K562 (cell line): ENCODE measurements around the gene CORIN. TPM values are rescaled to one million over a fixed set of nuclear protein-coding genes. Genes with fewer than 3 reads are reported as not detected.

ENCODE experiments used
- ATAC-seq: fragments of 200-7000 bp; cut with Tn5 transposase; 3 replicates; pipeline ENCODE4 v1.9.1; 2020; ENCODE audit warnings: moderate library complexity
- BruUV-seq: library from RNA; stranded (reverse); fragments of 400-500 nt; replicated peaks from 2 replicates; lab custom pipeline; 2021; lab: Mats Ljungman, UMichigan
- CTCF ChIA-PET: fragments of 300-600 bp; formaldehyde crosslinking; extraction: SDS; loops from one replicate; lab custom pipeline; 2021; ENCODE audit warnings: low intra/inter-chr PET ratio; lab: Yijun Ruan, JAX
- POLR2A ChIA-PET: fragments of 300-600, 350-650 bp; sonication (Branson Sonifier 250); formaldehyde crosslinking; extraction: SDS; loops from one replicate; lab custom pipeline; 2021; ENCODE audit warnings: antibody characterized with exemption, inconsistent platforms; lab: Yijun Ruan, JAX
- DNase-seq, 4 experiments: peaks; one replicate each; pipeline versions ENCODE4 v3.0.0 to v3.0.0-alpha.2; 2011 to 2018; ENCODE audit warnings: low spot score in 3 of 4, mixed read lengths in 3 of 4; ENCODE audit errors: extremely low read depth in 1 of 4
- FAIRE-seq: peaks from 2 replicates; lab custom pipeline; 2011; peaks lifted over from hg19 to GRCh38; lab: Jason Lieb, UNC
- H2AFZ ChIP-seq: 2 replicates; pipeline ENCODE4 v1.6.0; 2011; ENCODE audit warnings: low read depth, low read length, control low read depth, inconsistent platforms
- H3K27ac ChIP-seq: fragments of 200-600 bp; 3 replicates; pipeline ENCODE4 v1.8.0; 2011; ENCODE audit warnings: low read depth, mild to moderate bottlenecking, control low read depth, inconsistent platforms, low read length, moderate library complexity, mixed read lengths; ENCODE audit errors: extremely low read depth
- H3K27me3 ChIP-seq, 2 experiments: fragments of 300-600 bp in 1 of 2; 2 replicates in 1 of 2; 3 replicates in 1 of 2; pipeline versions ENCODE4 v1.6.0 to v1.8.0; 2011; ENCODE audit warnings: inconsistent platforms in 2 of 2, low read length in 2 of 2, mild to moderate bottlenecking in 1 of 2, mixed read lengths in 1 of 2, moderate library complexity in 1 of 2; ENCODE audit not compliant: control insufficient read depth in 2 of 2, insufficient read depth in 2 of 2
- H3K36me3 ChIP-seq: fragments of 300-600 bp; 3 replicates; pipeline ENCODE4 v1.8.0; 2011; ENCODE audit warnings: mild to moderate bottlenecking, low read length, inconsistent platforms; ENCODE audit not compliant: control insufficient read depth, insufficient read depth
- H3K4me1 ChIP-seq, 2 experiments: fragments of 200-600 bp in 1 of 2; replicated peaks in 1 of 2; 2 replicates in 1 of 2; 3 replicates in 1 of 2; pipeline versions ENCODE4 v1.5.1 to v1.8.0; 2011; ENCODE audit warnings: inconsistent platforms in 2 of 2, low read length in 2 of 2, mild to moderate bottlenecking in 1 of 2, mixed read lengths in 1 of 2, moderate library complexity in 1 of 2; ENCODE audit not compliant: control insufficient read depth in 2 of 2, insufficient read depth in 2 of 2
- H3K4me2 ChIP-seq: 2 replicates; pipeline ENCODE4 v1.6.1; 2011; ENCODE audit warnings: low read length, control low read depth, inconsistent platforms, mixed read lengths; ENCODE audit not compliant: insufficient read depth
- H3K4me3 ChIP-seq: fragments of 200-600 bp; sonication (generic), shearing (Covaris generic); 2 replicates; pipeline ENCODE4 v1.5.1; 2016; ENCODE audit warnings: control low read depth, inconsistent platforms
- H3K79me2 ChIP-seq: fragments of 200-600 bp; 3 replicates; pipeline ENCODE4 v1.8.0; 2011; ENCODE audit warnings: low read length, inconsistent platforms; ENCODE audit not compliant: control insufficient read depth, insufficient read depth
- H3K9ac ChIP-seq, 2 experiments: 2 replicates each; pipeline versions ENCODE4 v1.6.0 to v1.6.1; 2011; ENCODE audit warnings: low read depth in 2 of 2, low read length in 2 of 2, control low read depth in 1 of 2, inconsistent platforms in 1 of 2, mild to moderate bottlenecking in 1 of 2, mixed read lengths in 1 of 2; ENCODE audit not compliant: insufficient read depth in 1 of 2
- H3K9me1 ChIP-seq: one replicate; pipeline ENCODE4 v1.6.0; 2011; ENCODE audit warnings: inconsistent platforms, mild to moderate bottlenecking, low read length, moderate library complexity; ENCODE audit not compliant: control insufficient read depth, insufficient read depth
- H3K9me3 ChIP-seq: replicated peaks from 2 replicates; pipeline ENCODE4 v1.5.1; 2011; ENCODE audit warnings: low read depth, low read length, inconsistent platforms; ENCODE audit not compliant: control insufficient read depth, insufficient read depth
- H4K20me1 ChIP-seq: replicated peaks from 2 replicates; pipeline ENCODE4 v1.6.1; 2011; ENCODE audit warnings: low read length, inconsistent platforms, mixed read lengths; ENCODE audit not compliant: control insufficient read depth, insufficient read depth
- CREB1 ChIP-seq, 2 experiments: sonication (generic) in 1 of 2; formaldehyde crosslinking in 1 of 2; IDR thresholded peaks; 2 replicates each; pipeline versions ENCODE4 v1.6.1 to v1.8.0; 2012 to 2022; ENCODE audit warnings: inconsistent platforms in 1 of 2, mild to moderate bottlenecking in 1 of 2, missing genetic modification reagents in 1 of 2, moderate library complexity in 1 of 2
- ELF2 ChIP-seq: fragments of 250-450 bp; sonication (Bioruptor Pico); IDR thresholded peaks from 2 replicates; pipeline ENCODE4 v1.5.0; 2021; ENCODE audit warnings: mild to moderate bottlenecking
- JUND ChIP-seq, 2 experiments: IDR thresholded peaks; 2 replicates in 1 of 2; 3 replicates in 1 of 2; pipeline ENCODE4 v1.6.1; 2011; ENCODE audit warnings: borderline replicate concordance in 2 of 2, low read depth in 2 of 2, low read length in 2 of 2, improper control_type of control experiment in 1 of 2, missing biosample characterization in 1 of 2, missing genetic modification characterization in 1 of 2, missing genetic modification reagents in 1 of 2
- MYBL2 ChIP-seq, 2 experiments: fragments of 450-650 bp in 1 of 2; sonication (generic) in 1 of 2; formaldehyde crosslinking in 1 of 2; IDR thresholded peaks; 2 replicates each; pipeline versions ENCODE4 v1.6.1 to v1.8.1; 2017 to 2022; ENCODE audit warnings: borderline replicate concordance in 1 of 2, inconsistent platforms in 1 of 2, low read depth in 1 of 2, mild to moderate bottlenecking in 1 of 2, missing genetic modification reagents in 1 of 2, moderate library complexity in 1 of 2
- MYC ChIP-seq, 2 experiments: fragments of 250-450 bp in 1 of 2; sonication (Bioruptor Pico) in 1 of 2; IDR thresholded peaks; 2 replicates each; pipeline versions ENCODE4 v1.5.1 to v1.6.1; 2012 to 2021; ENCODE audit warnings: low read depth in 2 of 2, borderline replicate concordance in 1 of 2, improper control_type of control experiment in 1 of 2, low read length in 1 of 2, mild to moderate bottlenecking in 1 of 2, moderate library complexity in 1 of 2
- POLR2AphosphoS2 ChIP-seq: IDR thresholded peaks from 2 replicates; pipeline ENCODE4 v1.6.1; 2012; ENCODE audit warnings: low read length, improper control_type of control experiment
- PRDM10 ChIP-seq: fragments of 450-650 bp; IDR thresholded peaks from 2 replicates; pipeline ENCODE4 v1.6.1; 2018; ENCODE audit not compliant: partially characterized antibody
- PTBP1 ChIP-seq: fragments of 200-400 bp; formaldehyde crosslinking; IDR thresholded peaks from 2 replicates; pipeline ENCODE4 v1.6.1; 2017; ENCODE audit warnings: low read depth, low read length
- TAL1 ChIP-seq: fragments of 450-650 bp; IDR thresholded peaks from 2 replicates; pipeline ENCODE4 v1.6.1; 2016; ENCODE audit warnings: mild to moderate bottlenecking
- ZNF224 ChIP-seq: sonication (generic); formaldehyde crosslinking; IDR thresholded peaks from 2 replicates; pipeline ENCODE4 v1.8.0; 2022; ENCODE audit warnings: mild to moderate bottlenecking, missing genetic modification reagents
- ZNF444 ChIP-seq: fragments of 250-450 bp; sonication (Bioruptor Pico); IDR thresholded peaks from 2 replicates; pipeline ENCODE4 v1.4.0; 2020; ENCODE audit warnings: mild to moderate bottlenecking, moderate library complexity
- ZSCAN32 ChIP-seq: fragments of 450-650 bp; formaldehyde crosslinking; IDR thresholded peaks from 2 replicates; pipeline ENCODE4 v1.4.0; 2020; ENCODE audit warnings: mild to moderate bottlenecking, moderate library complexity
- WGBS: fragments of 100-300 bp; shearing (Covaris generic); methylation state at CpG from one replicate; pipeline ENCODE4 v1.1.6; 2016; ENCODE audit warnings: low coverage, mixed read lengths; ENCODE audit not compliant: insufficient coverage; ENCODE audit errors: missing lambda C conversion rate; 5-methylcytosine and 5-hydroxymethylcytosine counted together
- in situ Hi-C: fragments of 300-500 bp; cut with MboI; formaldehyde crosslinking; loops from 4 replicates; pipeline ENCODE4 v1.15.0; 2018; ENCODE audit warnings: inconsistent platforms, mixed read lengths
- intact Hi-C: fragments of 100-400 bp; cut with micrococcal nuclease; formaldehyde crosslinking; loops from 2 replicates; pipeline ENCODE4 v1.14.2; 2022
- polyA plus RNA-seq, 8 experiments: library from polyadenylated mRNA; depleted of rRNA in 4 of 8; stranded (reverse) in 5 of 8; unstranded in 3 of 8; fragments of >200 nt; fragmentation: Nextera tagmentation in 2 of 8; fragmentation: Illumina TruSeq in 1 of 8; extraction: Ambion mirVana in 2 of 8; extraction: Trizol in 1 of 8; gene quantifications; 2 replicates each; pipeline versions ENCODE4 v1.2.1 to v1.2.3, GENCODE V29; 2011 to 2014; ENCODE audit warnings: inconsistent platforms in 1 of 8, missing spikeins in 1 of 8
- total RNA-seq, 7 experiments: library from RNA; depleted of rRNA in 6 of 7; stranded (reverse); fragments of >200 nt in 6 of 7; fragmentation: Illumina TruSeq in 2 of 7; extraction: Trizol in 2 of 7; gene quantifications; 2 replicates each; pipeline versions ENCODE4 v1.2.1 to v1.2.3, GENCODE V29; 2011 to 2021; ENCODE audit warnings: low replicate concordance in 1 of 7
- TF ChIP-seq, protein P1 (sequence below): fragments of 450-650 bp; formaldehyde crosslinking; IDR thresholded peaks from 2 replicates; pipeline ENCODE4 v1.4.0; 2022; ENCODE audit warnings: mild to moderate bottlenecking, moderate library complexity
- TF ChIP-seq, protein P2 (sequence below): sonication (generic); IDR thresholded peaks from 2 replicates; pipeline ENCODE4 v1.6.1; 2016

CORIN gene
- total and polyA plus RNA-seq, 9 of the 15 experiments (the other 6 are each of a cell fraction or from before 2014, with no cell fraction given), result 0.04 to 0.31 (median 0.08) TPM; not detected in 4

DNA sequence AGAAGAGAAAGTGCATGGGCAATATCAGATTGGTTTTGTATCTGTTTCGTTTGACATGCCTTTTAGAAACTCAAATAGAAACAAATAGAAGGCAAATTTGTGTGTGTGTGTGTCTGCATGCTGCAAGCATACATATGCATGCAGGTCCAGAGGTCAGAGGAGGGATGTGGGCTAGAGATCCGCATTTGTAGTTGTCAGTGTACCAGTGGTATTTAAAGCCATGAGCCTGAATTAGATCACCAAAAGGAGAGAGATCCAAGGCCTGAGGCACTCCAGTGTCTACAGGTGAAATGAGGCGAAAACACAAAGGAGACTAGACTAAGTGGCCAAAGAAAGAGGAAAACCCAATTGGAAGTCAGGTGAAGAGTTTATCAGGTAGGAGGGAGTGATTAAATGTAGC is 106.7 kb downstream of the CORIN start:
- Histone ChIP-seq H2AFZ (no peak overlapping the region), H3K9me1 (no peaks in the 10 kb centered on the region), H3K9me3 (no peaks in the 10 kb centered on the region), H3K9ac (no peak overlapping the region), H3K4me1 (no peaks in the 10 kb centered on the region), H3K4me2 (no peak overlapping the region), H3K36me3 (no peaks in the 10 kb centered on the region), H3K27me3 (peaks cover 0 to 7% of the 10 kb centered on the region in 2 experiments; a peak in 3 of 5 replicates), H4K20me1 (no peaks in the 10 kb centered on the region), H3K27ac (no peak overlapping the region), H3K79me2 (no peaks in the 10 kb centered on the region), H3K4me3 (no peak overlapping the region)
- POLR2A ChIA-PET, result no interaction called here
- TF ChIP-seq PRDM10 (no peak), CREB1 (IDR thresholded peaks at IDR 0.05) (no peak), CREB1 (CRISPR knock-in tag; IDR thresholded peaks at IDR 0.05) (no peak), ZNF224 (CRISPR knock-in tag) (no peak), ELF2 (no peak), ZSCAN32 (CRISPR knock-in tag) (no peak), MYC (IDR thresholded peaks at IDR 0.05; ENCODE audit: low read depth, low read length) (no peak), MYC (CRISPR knock-in tag; IDR thresholded peaks at IDR 0.05; ENCODE audit: borderline replicate concordance, low read depth) (no peak), PTBP1 (no peak), POLR2AphosphoS2 (no peak), TAL1 (no peak), JUND (IDR thresholded peaks at IDR 0.05; ENCODE audit: borderline replicate concordance, low read depth, low read length) (no peak), JUND (tag; IDR thresholded peaks at IDR 0.05; ENCODE audit: borderline replicate concordance, low read depth, low read length) (no peak), MYBL2 (IDR thresholded peaks at IDR 0.05; ENCODE audit: low read depth) (no peak), MYBL2 (CRISPR knock-in tag; IDR thresholded peaks at IDR 0.05; ENCODE audit: borderline replicate concordance) (no peak), ZNF444 (no peak)
- TF ChIP-seq, protein P1, sequence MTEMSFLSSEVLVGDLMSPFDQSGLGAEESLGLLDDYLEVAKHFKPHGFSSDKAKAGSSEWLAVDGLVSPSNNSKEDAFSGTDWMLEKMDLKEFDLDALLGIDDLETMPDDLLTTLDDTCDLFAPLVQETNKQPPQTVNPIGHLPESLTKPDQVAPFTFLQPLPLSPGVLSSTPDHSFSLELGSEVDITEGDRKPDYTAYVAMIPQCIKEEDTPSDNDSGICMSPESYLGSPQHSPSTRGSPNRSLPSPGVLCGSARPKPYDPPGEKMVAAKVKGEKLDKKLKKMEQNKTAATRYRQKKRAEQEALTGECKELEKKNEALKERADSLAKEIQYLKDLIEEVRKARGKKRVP, result no peak
- TF ChIP-seq, protein P2, sequence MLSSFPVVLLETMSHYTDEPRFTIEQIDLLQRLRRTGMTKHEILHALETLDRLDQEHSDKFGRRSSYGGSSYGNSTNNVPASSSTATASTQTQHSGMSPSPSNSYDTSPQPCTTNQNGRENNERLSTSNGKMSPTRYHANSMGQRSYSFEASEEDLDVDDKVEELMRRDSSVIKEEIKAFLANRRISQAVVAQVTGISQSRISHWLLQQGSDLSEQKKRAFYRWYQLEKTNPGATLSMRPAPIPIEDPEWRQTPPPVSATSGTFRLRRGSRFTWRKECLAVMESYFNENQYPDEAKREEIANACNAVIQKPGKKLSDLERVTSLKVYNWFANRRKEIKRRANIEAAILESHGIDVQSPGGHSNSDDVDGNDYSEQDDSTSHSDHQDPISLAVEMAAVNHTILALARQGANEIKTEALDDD, result no peak
- DNase-seq, result no peak
- in situ Hi-C loops, result no loop called here
- no peak for FAIRE-seq
- BruUV-seq, result no TSS peak
- CTCF ChIA-PET, result no interaction called here
- no peak for ATAC-seq
- 4% methylated on average over 3 of the region's 3 CpGs for WGBS
- intact Hi-C loops, result no loop called here
